Measurements from ENCODE around the gene UBE2D3. TPM values are rescaled to one million over a fixed set of nuclear protein-coding genes. Genes with fewer than 3 reads are reported as not detected.
A peak's percentile ranks its signal among the peaks of the same experiment; 100 is the strongest.

The UBE2D3 gene
- total and polyA plus RNA-seq, 2 of the 4 experiments (the other 2 are of a cell fraction): 233 to 387 TPM

GRCh38 chr4:102826105-102826889 lies 1.1 kb downstream of the UBE2D3 start:
- intact Hi-C loops (cut with micrococcal nuclease): loop anchor here (1.0 to 5.0 kb wide), 4 partner anchors 183 to 389 kb away; partner anchors contain the start of genes BDH2 and NFKB1
- Histone ChIP-seq H2BK15ac (ENCODE audit: low read depth, low read length) (peak overlapping the region; percentile 42; the same call in 2 of the 3 replicates), H2BK20ac (ENCODE audit: low read depth, low read length) (no peak overlapping the region), H3K79me1 (ENCODE audit: low read depth in 1 of 2, low read length in 2 of 2) (peaks cover 6 to 12% of the 10 kb centered on the region in 2 experiments), H4K5ac (ENCODE audit: low read depth, low read length) (peak overlapping the region; percentile 69), H3K56ac (ENCODE audit: extremely low read depth, insufficient read depth, low read length) (peak overlapping the region; percentile 96), H3K4ac (ENCODE audit: low read depth, low read length) (peak overlapping the region; percentile 99), H3K36me3 (ENCODE audit: control insufficient read depth, insufficient read depth, low read length) (peaks cover 5% of the 10 kb centered on the region), H3K9ac (ENCODE audit: low read depth, low read length) (peak overlapping the region; percentile 96), H3K9me1 (ENCODE audit: insufficient read depth, low read length) (0 out of 2 replicates have a peak, but pooled peaks cover 4% of the 10 kb centered on the region), H3K18ac (ENCODE audit: low read depth, low read length) (peak overlapping the region; percentile 91), H3K27me3 (ENCODE audit: control insufficient read depth, insufficient read depth, low read length) (no peaks in the 10 kb centered on the region), H2AK5ac (ENCODE audit: low read depth, low read length) (peak overlapping the region; percentile 88), H3K9me3 (ENCODE audit: control insufficient read depth, insufficient read depth, low read length) (no peaks in the 10 kb centered on the region), H2AK9ac (replicated peaks; ENCODE audit: low read depth, low read length, poor library complexity) (peak overlapping the region; percentile 98), H3K4me3 (ENCODE audit: insufficient read depth, low read depth, low read length) (peak overlapping the region; percentile 69), H3K4me2 (ENCODE audit: low read depth, low read length) (peak overlapping the region; percentile 85), H2AFZ (replicated peaks; ENCODE audit: low read length, poor library complexity) (peak overlapping the region; percentile 98), H3K14ac (replicated peaks; ENCODE audit: low read depth, low read length) (peak overlapping the region; percentile 85), H3K27ac (ENCODE audit: insufficient read depth, low read length) (peak overlapping the region; percentile 97), H4K8ac (ENCODE audit: low read depth in 2 of 2, low read length in 2 of 2) (peak overlapping the region; percentile 38 to 79; a peak in 3 of 4 replicates), H2BK120ac (ENCODE audit: low read depth, low read length) (peak overlapping the region; percentile 44), H3K4me1 (ENCODE audit: control insufficient read depth, insufficient read depth, low read length) (peaks cover 4% of the 10 kb centered on the region; the same call in 1 of the 2 replicates), H4K91ac (ENCODE audit: insufficient read depth, low read depth, low read length) (peak overlapping the region; percentile 90), H3K23ac (ENCODE audit: low read depth, low read length) (peak overlapping the region; percentile 98), H2BK5ac (ENCODE audit: low read depth, low read length, poor library complexity, severe bottlenecking) (peak overlapping the region; percentile 99), H4K20me1 (ENCODE audit: insufficient read depth, low read length) (peaks cover 55% of the 10 kb centered on the region)
- ChIA-PET POLR2A (ENCODE audit: unreplicated experiment) (interaction anchor here (0.7 to 0.8 kb wide), 2 partner anchors 10 to 183 kb away, joined by 3 read pairs; no protein-coding TSS in a partner anchor), CTCF (interaction anchor here (1.2 kb wide), 1 partner anchor 395 kb away, joined by 3 read pairs; no protein-coding TSS in a partner anchor)
- TF ChIP-seq BHLHE40 (IDR thresholded peaks at IDR 0.05; ENCODE audit: low read depth, low read length) (no peak), CHD1 (IDR thresholded peaks at IDR 0.05; ENCODE audit: low read depth, low read length) (0 out of 2 replicates have a peak, but pooled peaks have one; percentile 32), MXI1 (IDR thresholded peaks at IDR 0.05; ENCODE audit: borderline replicate concordance, low read depth, low read length) (no peak)
- no peak for DNase-seq
- in situ Hi-C loops (cut with MboI; ENCODE audit: low sequenced_read_pairs): no loop called here
- 0% methylated on average over 29 of the region's 38 CpGs; no CpG with 5 or more reads in 1 of the 2 experiments for WGBS, 2 experiments (ENCODE audit: extremely low coverage in 2 of 2, insufficient read length in 1 of 2)
- dilution Hi-C loops (cut with HindIII; ENCODE audit: low sequenced_read_pairs, unreplicated experiment): no loop called here
- ATAC-seq (ENCODE audit: low read depth): no peak
- BruUV-seq (replicated peaks): no TSS peak

All from IMR-90 (cell line).